HepG2 (cell line): Measurements from ENCODE around the gene ATP6V1G3. TPM values are rescaled to one million over a fixed set of nuclear protein-coding genes. Genes with fewer than 3 reads are reported as not detected.
A peak's percentile ranks its signal among the peaks of the same experiment; 100 is the strongest.

Experiments
- ATAC-seq: fragments of 200-7000 bp; cut with Tn5 transposase; 3 replicates; pipeline ENCODE4 v1.9.1; 2020; ENCODE audit warnings: mild to moderate bottlenecking, moderate library complexity
- BruUV-seq: library from RNA; stranded (reverse); fragments of 400-500 nt; replicated peaks from 2 replicates; lab custom pipeline; 2021; lab: Mats Ljungman, UMichigan
- CTCF ChIA-PET: fragments of 300-600 bp; formaldehyde crosslinking; extraction: SDS; loops from one replicate; lab custom pipeline; 2021; ENCODE audit warnings: low total read pairs, inconsistent platforms, low intra/inter-chr PET ratio; lab: Yijun Ruan, JAX
- POLR2A ChIA-PET: fragments of 350-600 bp; sonication (Branson Sonifier 250); formaldehyde crosslinking; loops from one replicate; lab custom pipeline; 2020; ENCODE audit warnings: antibody characterized with exemption, inconsistent platforms; lab: Yijun Ruan, JAX
- DNase-seq: peaks from one replicate; pipeline ENCODE4 v3.0.0-alpha.2; 2015; ENCODE audit warnings: low spot score
- FAIRE-seq: peaks from 3 replicates; lab custom pipeline; 2011; peaks lifted over from hg19 to GRCh38; lab: Jason Lieb, UNC
- H2AFZ ChIP-seq: one replicate; pipeline ENCODE4 v1.6.1; 2011; ENCODE audit warnings: low read length, inconsistent platforms
- H3K27ac ChIP-seq: fragments of 300-600 bp; 3 replicates; pipeline ENCODE4 v1.8.0; 2011; ENCODE audit warnings: mixed run types, mild to moderate bottlenecking, mixed read lengths, low read length, inconsistent platforms; ENCODE audit not compliant: insufficient read depth; ENCODE audit errors: extremely low read length
- H3K27me3 ChIP-seq, 2 experiments: fragments of 200-600 bp in 1 of 2; 2 replicates in 1 of 2; 3 replicates in 1 of 2; pipeline versions ENCODE4 v1.6.0 to v1.8.0; 2011; ENCODE audit warnings: low read length in 2 of 2, mild to moderate bottlenecking in 2 of 2, moderate library complexity in 2 of 2, inconsistent platforms in 1 of 2; ENCODE audit not compliant: insufficient read depth in 2 of 2, control insufficient read depth in 1 of 2
- H3K36me3 ChIP-seq, 2 experiments: fragments of 200-600 bp in 1 of 2; replicated peaks in 1 of 2; 2 replicates in 1 of 2; 3 replicates in 1 of 2; pipeline versions ENCODE4 v1.5.1 to v1.8.0; 2011; ENCODE audit warnings: low read length in 2 of 2, inconsistent platforms in 1 of 2; ENCODE audit not compliant: insufficient read depth in 2 of 2, control insufficient read depth in 1 of 2
- H3K4me1 ChIP-seq: 2 replicates; pipeline ENCODE4 v1.5.1; 2012; ENCODE audit warnings: low read length, inconsistent platforms; ENCODE audit not compliant: insufficient read depth
- H3K4me2 ChIP-seq: 2 replicates; pipeline ENCODE4 v1.6.0; 2011; ENCODE audit warnings: low read depth, low read length, inconsistent platforms
- H3K4me3 ChIP-seq, 3 experiments: fragments of 200-600 bp in 1 of 3; sonication (generic), shearing (Covaris generic) in 1 of 3; replicated peaks in 1 of 3; 2 replicates each; pipeline ENCODE4 v1.5.1; 2011 to 2016; ENCODE audit warnings: low read length in 3 of 3, inconsistent platforms in 2 of 3, low read depth in 2 of 3, mild to moderate bottlenecking in 2 of 3, control low read depth in 1 of 3, mixed read lengths in 1 of 3; ENCODE audit not compliant: insufficient read depth in 1 of 3
- H3K79me2 ChIP-seq: one replicate; pipeline ENCODE4 v1.6.1; 2011; ENCODE audit warnings: low read length, inconsistent platforms; ENCODE audit not compliant: insufficient read depth
- H3K9ac ChIP-seq: 2 replicates; pipeline ENCODE4 v1.6.0; 2011; ENCODE audit warnings: mild to moderate bottlenecking, low read depth, low read length, inconsistent platforms; ENCODE audit not compliant: insufficient read depth
- H3K9me3 ChIP-seq: 2 replicates; pipeline ENCODE4 v1.5.1; 2012; ENCODE audit warnings: mild to moderate bottlenecking, low read length
- H4K20me1 ChIP-seq: 2 replicates; pipeline ENCODE4 v1.6.0; 2011; ENCODE audit warnings: inconsistent platforms, mild to moderate bottlenecking, low read length, moderate library complexity; ENCODE audit not compliant: insufficient read depth
- ATAD3A ChIP-seq: sonication (generic); formaldehyde crosslinking; IDR thresholded peaks from 2 replicates; pipeline ENCODE4 v1.4.0; 2020; ENCODE audit warnings: missing genetic modification reagents
- CBX1 ChIP-seq: IDR thresholded peaks from one replicate; pipeline ENCODE4 v1.6.1; 2016; ENCODE audit warnings: antibody characterized with exemption, low read depth
- CEBPB ChIP-seq: IDR thresholded peaks from 2 replicates; pipeline ENCODE4 v1.6.1; 2011; ENCODE audit warnings: low read depth, low read length, improper control_type of control experiment, borderline replicate concordance
- FOXC1 ChIP-seq: sonication (generic); formaldehyde crosslinking; IDR thresholded peaks from 2 replicates; pipeline ENCODE4 v1.8.0; 2022; ENCODE audit warnings: mild to moderate bottlenecking, missing genetic modification reagents, borderline replicate concordance
- GMEB1 ChIP-seq: sonication (generic); formaldehyde crosslinking; IDR thresholded peaks from 2 replicates; pipeline ENCODE4 v1.5.1; 2020; ENCODE audit warnings: missing genetic modification reagents, mild to moderate bottlenecking, borderline replicate concordance
- HDAC6 ChIP-seq: fragments of 200-600 bp; sonication (generic); IDR thresholded peaks from 2 replicates; pipeline ENCODE4 v1.7.0; 2017; ENCODE audit warnings: mild to moderate bottlenecking, antibody characterized with exemption, low read length, low read depth
- PHF8 ChIP-seq: sonication (generic); formaldehyde crosslinking; IDR thresholded peaks from 2 replicates; pipeline ENCODE4 v1.5.0; 2020; ENCODE audit warnings: missing genetic modification reagents
- SMAD1 ChIP-seq: sonication (generic); formaldehyde crosslinking; IDR thresholded peaks from 2 replicates; pipeline ENCODE4 v1.4.0; 2020; ENCODE audit warnings: missing genetic modification reagents, low read depth, mild to moderate bottlenecking, borderline replicate concordance
- ZFP62 ChIP-seq: sonication (generic); formaldehyde crosslinking; IDR thresholded peaks from 2 replicates; pipeline ENCODE4 v1.4.0; 2020; ENCODE audit warnings: missing genetic modification reagents
- ZNF143 ChIP-seq: sonication (generic); formaldehyde crosslinking; IDR thresholded peaks from 2 replicates; pipeline ENCODE4 v1.4.0; 2020; ENCODE audit warnings: missing genetic modification reagents
- ZNF180 ChIP-seq: sonication (generic); formaldehyde crosslinking; IDR thresholded peaks from 2 replicates; pipeline ENCODE4 v1.4.0; 2020; ENCODE audit warnings: low read depth, missing genetic modification reagents, borderline replicate concordance
- ZNF512B ChIP-seq: sonication (generic); formaldehyde crosslinking; IDR thresholded peaks from 2 replicates; pipeline ENCODE4 v1.5.1; 2020; ENCODE audit warnings: missing genetic modification reagents, mild to moderate bottlenecking, borderline replicate concordance
- whole genome bisulfite sequencing: methylation state at CpG from one replicate; pipeline ENCODE4 v1.1.6; 2017; ENCODE audit warnings: low lambda C conversion rate; 5-methylcytosine and 5-hydroxymethylcytosine counted together
- in situ Hi-C: cut with HindIII; loops from 2 replicates; pipeline ENCODE4 v1.10.0; 2017; ENCODE audit warnings: low pct_unique_long_range_greater_than_20kb; ENCODE audit not compliant: extremely low pct_ligation_motif_present
- intact Hi-C: fragments of 100-400 bp; cut with micrococcal nuclease; formaldehyde crosslinking; loops from one replicate; pipeline ENCODE4 v1.10.0; 2022; ENCODE audit not compliant: unreplicated experiment
- polyA plus RNA-seq, 8 experiments: library from polyadenylated mRNA; depleted of rRNA in 3 of 8; stranded (reverse) in 7 of 8; unstranded in 1 of 8; fragments of >200 nt; fragmentation: Illumina TruSeq in 4 of 8; extraction: Trizol in 4 of 8; gene quantifications; 2 replicates each; pipeline versions ENCODE4 v1.2.1 to v1.2.3, GENCODE V29; 2011 to 2016; ENCODE audit warnings: low read depth in 4 of 8, missing spikeins in 1 of 8, mixed read lengths in 1 of 8; ENCODE audit not compliant: insufficient read depth in 1 of 8
- total RNA-seq, 5 experiments: library from RNA; depleted of rRNA; stranded (reverse); fragments of >200 nt; fragmentation: Illumina TruSeq; extraction: Trizol; gene quantifications; 2 replicates each; pipeline ENCODE4 v1.2.3, GENCODE V29; 2016; ENCODE audit warnings: low read depth in 1 of 5

Gene ATP6V1G3
- total and polyA plus RNA-seq, 2 of the 13 experiments (the other 11 are each of a cell fraction or from before 2014, with no cell fraction given): not detected

- ATAC-seq (no peak), DNase-seq (no peak), FAIRE-seq (no peak)
- no peaks in the 10 kb centered on the region for H3K4me1 ChIP-seq
- no peaks in the 10 kb centered on the region for H3K79me2 ChIP-seq
- H3K27ac ChIP-seq: no peak overlapping the region
- H3K4me2 ChIP-seq: no peak overlapping the region
- no peak overlapping the region for H3K9ac ChIP-seq
- intact Hi-C loops: no loop called here
- H3K27me3 ChIP-seq: no peaks in the 10 kb centered on the region
- no peaks in the 10 kb centered on the region for H3K9me3 ChIP-seq
- WGBS: 0% methylated on average over 1 of the region's 1 CpG
- no peak overlapping the region for H3K4me3 ChIP-seq
- H4K20me1 ChIP-seq: no peaks in the 10 kb centered on the region
- no peaks in the 10 kb centered on the region for H3K36me3 ChIP-seq
- CTCF ChIA-PET: no interaction called here
- TF ChIP-seq ATAD3A (CRISPR knock-in tag): no peak
- no peak for TF ChIP-seq PHF8
- no peak for TF ChIP-seq ZNF180 (CRISPR knock-in tag)
- TF ChIP-seq ZNF143 (CRISPR knock-in tag): no peak
- no peak for TF ChIP-seq CBX1
- no peak for TF ChIP-seq ZFP62
- no peak for TF ChIP-seq SMAD1 (CRISPR knock-in tag)
- TF ChIP-seq HDAC6: no peak
- POLR2A ChIA-PET: no interaction called here
- in situ Hi-C loops: no loop called here
- no TSS peak for BruUV-seq
- H2AFZ ChIP-seq: no peak overlapping the region
These were observed 2.2 kb upstream of the ATP6V1G3 start for GRCh38 chr1:198542632-198543031.

GRCh38 chr1:198541737-198542136 is 1.3 kb upstream of the ATP6V1G3 start:
- no peaks in the 10 kb centered on the region for H3K79me2 ChIP-seq
- H3K4me1 ChIP-seq: no peaks in the 10 kb centered on the region
- no peak for ATAC-seq
- no peak overlapping the region for H3K9ac ChIP-seq
- no peak overlapping the region for H3K4me3 ChIP-seq
- H3K27ac ChIP-seq: no peak overlapping the region
- no peaks in the 10 kb centered on the region for H3K36me3 ChIP-seq
- FAIRE-seq: no peak
- intact Hi-C loops (no loop called here), in situ Hi-C loops (no loop called here)
- POLR2A ChIA-PET: no interaction called here
- 0 out of 2 replicates have a peak, but pooled peaks have one; percentile 28 for TF ChIP-seq CEBPB
- no peak for TF ChIP-seq ZNF512B (CRISPR knock-in tag)
- TF ChIP-seq FOXC1: no peak
- TF ChIP-seq GMEB1 (CRISPR knock-in tag): no peak
- 1% methylated on average over 3 of the region's 3 CpGs for WGBS
- H4K20me1 ChIP-seq: no peaks in the 10 kb centered on the region
- no peak overlapping the region for H2AFZ ChIP-seq
- CTCF ChIA-PET: no interaction called here
- H3K9me3 ChIP-seq: no peaks in the 10 kb centered on the region
- no peak overlapping the region for H3K4me2 ChIP-seq
- no TSS peak for BruUV-seq
- DNase-seq: no peak
- no peaks in the 10 kb centered on the region for H3K27me3 ChIP-seq
